ENCODE results near the gene MCU. TPM values are rescaled to one million over a fixed set of nuclear protein-coding genes. Genes with fewer than 3 reads are reported as not detected.

The MCU gene
- total and polyA plus RNA-seq, 3 donors from 2014 or later: 15.0 to 20.0 (median 16.9) TPM

DNA sequence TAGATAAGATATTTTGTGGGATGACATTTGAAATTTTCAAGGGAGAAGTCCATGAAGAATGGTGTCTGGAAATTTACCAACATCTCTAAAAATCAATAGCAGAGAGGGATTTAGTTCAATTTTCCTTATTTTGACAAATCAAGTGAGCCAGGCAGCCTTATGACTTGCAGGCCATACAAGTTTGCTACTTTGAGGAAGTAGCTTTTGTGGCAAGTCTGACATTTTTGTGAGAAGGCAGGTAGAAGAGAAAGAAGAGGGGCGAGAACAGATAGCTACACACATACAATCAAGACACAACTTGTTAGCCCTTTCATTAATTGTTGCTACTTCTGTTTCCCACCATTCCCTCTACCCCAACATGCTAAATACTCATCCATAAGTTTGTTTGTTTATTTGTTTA is 127.1 kb downstream of the MCU start:
- WGBS, 2 donors: 81 to 84% methylated on average over 1 of the region's 1 CpG
- H3K36me3 ChIP-seq (ENCODE audit: low read depth, missing control alignments): no peaks in the 10 kb centered on the region
- H3K4me3 ChIP-seq: no peak overlapping the region
- intact Hi-C loops (cut with DNase I; ENCODE audit: low total_unique reads): no loop called here
- TF ChIP-seq, protein P1, sequence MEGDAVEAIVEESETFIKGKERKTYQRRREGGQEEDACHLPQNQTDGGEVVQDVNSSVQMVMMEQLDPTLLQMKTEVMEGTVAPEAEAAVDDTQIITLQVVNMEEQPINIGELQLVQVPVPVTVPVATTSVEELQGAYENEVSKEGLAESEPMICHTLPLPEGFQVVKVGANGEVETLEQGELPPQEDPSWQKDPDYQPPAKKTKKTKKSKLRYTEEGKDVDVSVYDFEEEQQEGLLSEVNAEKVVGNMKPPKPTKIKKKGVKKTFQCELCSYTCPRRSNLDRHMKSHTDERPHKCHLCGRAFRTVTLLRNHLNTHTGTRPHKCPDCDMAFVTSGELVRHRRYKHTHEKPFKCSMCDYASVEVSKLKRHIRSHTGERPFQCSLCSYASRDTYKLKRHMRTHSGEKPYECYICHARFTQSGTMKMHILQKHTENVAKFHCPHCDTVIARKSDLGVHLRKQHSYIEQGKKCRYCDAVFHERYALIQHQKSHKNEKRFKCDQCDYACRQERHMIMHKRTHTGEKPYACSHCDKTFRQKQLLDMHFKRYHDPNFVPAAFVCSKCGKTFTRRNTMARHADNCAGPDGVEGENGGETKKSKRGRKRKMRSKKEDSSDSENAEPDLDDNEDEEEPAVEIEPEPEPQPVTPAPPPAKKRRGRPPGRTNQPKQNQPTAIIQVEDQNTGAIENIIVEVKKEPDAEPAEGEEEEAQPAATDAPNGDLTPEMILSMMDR (IDR thresholded peaks at IDR 0.05): no peak
- TF ChIP-seq POLR2A (IDR thresholded peaks at IDR 0.05): no peak
- H3K4me1 ChIP-seq: no peaks in the 10 kb centered on the region
- no peak overlapping the region for H3K27ac ChIP-seq
- no peaks in the 10 kb centered on the region for H3K27me3 ChIP-seq
- H3K9me3 ChIP-seq: no peaks in the 10 kb centered on the region
- DNase-seq: no peak

DNA sequence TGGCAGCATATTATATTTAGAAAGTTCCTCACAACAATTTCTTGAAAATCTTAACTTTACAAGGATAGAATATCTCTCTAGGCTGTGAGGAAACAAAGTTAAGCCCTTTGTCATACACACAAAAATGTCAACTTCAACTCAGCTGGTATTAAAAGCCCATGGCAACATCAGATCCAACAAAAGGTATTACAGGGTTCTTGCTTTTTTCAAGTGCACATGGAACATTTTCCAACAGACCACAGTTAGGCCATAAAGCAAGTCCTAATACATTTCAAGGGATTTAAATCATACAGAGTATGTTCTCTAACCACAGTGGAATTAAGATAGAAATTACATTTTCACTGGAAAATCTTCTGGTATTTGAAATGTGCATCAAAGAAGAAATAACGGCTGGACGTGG is 129.7 kb downstream of the MCU start:
- no peak for DNase-seq
- Histone ChIP-seq H3K4me1 (no peaks in the 10 kb centered on the region), H3K27ac (no peak overlapping the region), H3K27me3 (no peaks in the 10 kb centered on the region), H3K9me3 (no peaks in the 10 kb centered on the region), H3K4me3 (no peak overlapping the region), H3K36me3 (ENCODE audit: low read depth, missing control alignments) (no peaks in the 10 kb centered on the region)
- TF ChIP-seq POLR2A (IDR thresholded peaks at IDR 0.05): no peak
- TF ChIP-seq, protein P1 (IDR thresholded peaks at IDR 0.05): no peak
- intact Hi-C loops (cut with DNase I; ENCODE audit: low total_unique reads): no loop called here
- 94 to 98% methylated on average over 2 of the region's 2 CpGs for WGBS, 2 donors

DNA sequence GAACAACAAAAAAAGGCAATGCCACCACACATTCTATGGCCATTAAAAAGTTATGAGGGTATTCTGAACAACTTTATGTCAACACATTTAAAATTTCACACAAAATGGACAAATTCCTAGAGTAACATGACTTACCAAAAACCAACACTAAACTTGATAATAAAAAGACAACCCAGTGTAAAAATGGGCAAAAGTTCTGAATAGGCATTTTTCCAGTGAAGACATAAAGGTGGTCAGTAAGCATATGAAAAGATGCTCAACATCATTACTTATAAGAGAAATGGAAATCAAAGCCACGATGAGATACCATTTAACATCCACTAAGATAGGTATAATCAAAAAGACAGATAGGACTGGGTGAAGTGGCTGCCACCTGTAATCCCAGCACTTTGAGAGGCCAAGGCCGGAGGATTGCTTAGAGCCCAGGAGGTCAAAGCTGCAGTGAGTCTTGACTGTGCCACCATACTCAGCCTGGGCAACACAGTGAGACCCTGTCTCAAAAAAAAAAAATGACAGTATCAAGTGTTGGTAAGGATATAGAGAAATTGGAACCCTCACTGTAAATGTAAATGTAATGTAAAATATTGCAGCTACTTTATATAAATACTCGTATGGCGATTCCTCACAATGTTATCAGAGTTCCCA is 130.5 kb downstream of the MCU start:
- H3K9me3 ChIP-seq: no peaks in the 10 kb centered on the region
- no peak overlapping the region for H3K27ac ChIP-seq
- no peak for DNase-seq
- no peaks in the 10 kb centered on the region for H3K27me3 ChIP-seq
- intact Hi-C loops (cut with DNase I; ENCODE audit: low total_unique reads): no loop called here
- no peaks in the 10 kb centered on the region for H3K4me1 ChIP-seq
- H3K36me3 ChIP-seq (ENCODE audit: low read depth, missing control alignments): no peaks in the 10 kb centered on the region
- no peak overlapping the region for H3K4me3 ChIP-seq
- no peak for TF ChIP-seq POLR2A (IDR thresholded peaks at IDR 0.05)
- TF ChIP-seq, protein P1 (IDR thresholded peaks at IDR 0.05): no peak
- WGBS, 2 donors: 96% methylated on average over 4 of the region's 4 CpGs

GRCh38 chr10:72825163-72825562 is 133.2 kb downstream of the MCU start:
- no peaks in the 10 kb centered on the region for H3K36me3 ChIP-seq (ENCODE audit: low read depth, missing control alignments)
- TF ChIP-seq, protein P1 (IDR thresholded peaks at IDR 0.05): no peak
- no peak for TF ChIP-seq POLR2A (IDR thresholded peaks at IDR 0.05)
- no peak overlapping the region for H3K27ac ChIP-seq
- intact Hi-C loops (cut with DNase I; ENCODE audit: low total_unique reads): no loop called here
- H3K27me3 ChIP-seq: no peaks in the 10 kb centered on the region
- no peak overlapping the region for H3K4me3 ChIP-seq
- no peaks in the 10 kb centered on the region for H3K4me1 ChIP-seq
- H3K9me3 ChIP-seq: no peaks in the 10 kb centered on the region
- no peak for DNase-seq

GRCh38 chr10:72826346-72826745 is 134.4 kb downstream of the MCU start:
- Histone ChIP-seq H3K36me3 (ENCODE audit: low read depth, missing control alignments) (no peaks in the 10 kb centered on the region), H3K4me1 (no peaks in the 10 kb centered on the region)
- intact Hi-C loops (cut with DNase I; ENCODE audit: low total_unique reads): no loop called here

More at GRCh38 chr10:72826346-72826745, 134.4 kb downstream of the MCU start:
- Histone ChIP-seq H3K4me3 (no peak overlapping the region), H3K9me3 (no peaks in the 10 kb centered on the region), H3K27me3 (no peaks in the 10 kb centered on the region), H3K27ac (no peak overlapping the region)
- TF ChIP-seq POLR2A (IDR thresholded peaks at IDR 0.05): no peak
- TF ChIP-seq, protein P1 (IDR thresholded peaks at IDR 0.05): no peak
- no peak for DNase-seq

Measured in testis (tissue), 3 donors.